VCaP (cell line): ENCODE measurements around the gene MGLL.

Experiments
- H3K27ac ChIP-seq: fragments of 450-650 bp; 2 replicates; pipeline ENCODE4 v1.5.1; 2017
- CTCF ChIP-seq: fragments of 450-650 bp; conservative IDR thresholded peaks from 2 replicates; pipeline ENCODE4 v1.5.1; 2017; ENCODE audit warnings: mild to moderate bottlenecking, moderate library complexity

The MGLL gene

GRCh38 chr3:127770671-127771355 lies 51.5 kb downstream of the MGLL start:
- TF ChIP-seq CTCF, result no peak
- no peak overlapping the region for H3K27ac ChIP-seq

- no peak overlapping the region for H3K27ac ChIP-seq
- TF ChIP-seq CTCF, result no peak
Observed at GRCh38 chr3:127769284-127770081, 52.8 kb downstream of the MGLL start.

GRCh38 chr3:127768346-127769008 lies 53.8 kb downstream of the MGLL start:
- no peak overlapping the region; the same call in 1 of the 2 replicates for H3K27ac ChIP-seq
- no peak for TF ChIP-seq CTCF

DNA sequence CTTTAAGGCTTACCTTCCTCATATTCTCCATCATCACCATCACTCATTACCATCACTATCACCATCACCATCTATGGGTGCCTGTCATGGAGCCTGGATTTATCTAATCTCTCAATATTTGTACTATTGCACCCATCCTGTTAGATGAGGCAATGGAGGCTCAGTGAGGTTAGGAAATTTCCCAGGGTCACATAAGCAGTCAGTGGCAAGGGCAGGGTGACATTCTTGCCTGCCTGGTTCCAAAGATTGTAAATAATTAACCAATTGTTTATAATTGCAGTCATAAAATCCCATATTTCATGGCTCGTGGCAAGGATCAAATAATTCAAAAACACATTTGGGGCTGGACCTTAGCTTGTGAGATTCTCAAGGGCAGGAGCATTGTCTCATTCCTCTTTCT lies 55.2 kb downstream of the MGLL start:
- peak overlapping the region; percentile 37; the same call in 1 of the 2 replicates for H3K27ac ChIP-seq
- no peak for TF ChIP-seq CTCF

GRCh38 chr3:127765735-127766134 lies 56.6 kb downstream of the MGLL start:
- no peak overlapping the region; the same call in 1 of the 2 replicates for H3K27ac ChIP-seq

DNA sequence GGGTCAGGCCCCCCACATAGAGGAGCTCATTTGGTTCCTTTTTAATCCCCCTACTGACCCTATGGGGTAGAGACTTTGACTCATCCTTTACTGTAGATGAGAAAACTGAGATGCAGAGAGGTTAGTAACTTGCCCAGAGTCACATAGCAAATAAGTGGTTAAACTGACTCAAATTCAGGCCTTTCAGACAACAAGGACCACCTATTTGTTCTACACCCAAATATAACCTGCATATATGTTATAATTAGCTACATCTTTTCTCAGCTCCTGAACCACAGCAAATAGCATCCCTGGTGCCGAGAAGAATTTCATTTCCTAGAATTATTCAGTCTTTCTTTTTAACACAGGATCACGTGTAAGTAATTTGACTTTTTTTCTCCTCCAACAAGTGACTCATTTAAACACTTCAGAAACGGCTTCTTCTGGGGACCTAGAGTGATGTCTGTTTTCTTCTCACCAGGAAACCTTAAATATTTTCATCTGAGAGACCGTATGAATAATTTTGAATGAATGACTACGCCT lies 57.4 kb downstream of the MGLL start:
- H3K27ac ChIP-seq, result no peak overlapping the region
- TF ChIP-seq CTCF, result no peak

More at GRCh38 chr3:127765735-127766134, 56.6 kb downstream of the MGLL start:
- TF ChIP-seq CTCF, result no peak

GRCh38 chr3:127764301-127764700 lies 58.0 kb downstream of the MGLL start:
- TF ChIP-seq CTCF, result no peak
- no peak overlapping the region for H3K27ac ChIP-seq
